Measurements from ENCODE around the gene GOLGA8N.

The GOLGA8N gene

GRCh38 chr15:32649342-32649741 lies 56.1 kb downstream of the GOLGA8N start:
- peak; percentile 77 for ATAC-seq
- no peak for TF ChIP-seq CSRNP3 (CRISPR knock-in tag; IDR thresholded peaks at IDR 0.05)
- TF ChIP-seq ESRRG (CRISPR knock-in tag; IDR thresholded peaks at IDR 0.05): no peak
- TF ChIP-seq BACH2 (CRISPR knock-in tag; IDR thresholded peaks at IDR 0.05; ENCODE audit: borderline replicate concordance): no peak
- TF ChIP-seq CREB5 (CRISPR knock-in tag; IDR thresholded peaks at IDR 0.05; ENCODE audit: low read depth): no peak
- TF ChIP-seq ZNF565 (CRISPR knock-in tag; conservative IDR thresholded peaks at IDR 0.05; ENCODE audit: low read depth): no peak
- no peak for TF ChIP-seq TSHZ2 (CRISPR knock-in tag; IDR thresholded peaks at IDR 0.05)
- TF ChIP-seq CSDC2 (CRISPR knock-in tag; IDR thresholded peaks at IDR 0.05): no peak
- TF ChIP-seq ARNTL (CRISPR knock-in tag; IDR thresholded peaks at IDR 0.05; ENCODE audit: borderline replicate concordance, low read depth): no peak
- TF ChIP-seq ZFP3 (CRISPR knock-in tag; IDR thresholded peaks at IDR 0.05): no peak
- TF ChIP-seq ZNF8 (CRISPR knock-in tag; IDR thresholded peaks at IDR 0.05): no peak
- no peak for TF ChIP-seq RARB (CRISPR knock-in tag; IDR thresholded peaks at IDR 0.05)
- TF ChIP-seq OSR1 (CRISPR knock-in tag; IDR thresholded peaks at IDR 0.05): no peak
- no peak for TF ChIP-seq POU6F1 (CRISPR knock-in tag; IDR thresholded peaks at IDR 0.05; ENCODE audit: borderline replicate concordance, low read depth)

GRCh38 chr15:32651229-32651837 lies 58.1 kb downstream of the GOLGA8N start:
- peak; percentile 95 for ATAC-seq
- TF ChIP-seq GLIS3 (CRISPR knock-in tag; IDR thresholded peaks at IDR 0.05): no peak

GRCh38 chr15:32652178-32652577 lies 58.9 kb downstream of the GOLGA8N start:
- TF ChIP-seq GLIS3 (CRISPR knock-in tag; IDR thresholded peaks at IDR 0.05) (no peak), ZNF8 (CRISPR knock-in tag; IDR thresholded peaks at IDR 0.05) (no peak)

GRCh38 chr15:32656091-32656490 lies 62.8 kb downstream of the GOLGA8N start:
- ATAC-seq: no peak

More at GRCh38 chr15:32652178-32652577, 58.9 kb downstream of the GOLGA8N start:
- ATAC-seq: no peak

More at GRCh38 chr15:32656091-32656490, 62.8 kb downstream of the GOLGA8N start:
- TF ChIP-seq ZNF70 (CRISPR knock-in tag; IDR thresholded peaks at IDR 0.05) (no peak), ZNF565 (CRISPR knock-in tag; conservative IDR thresholded peaks at IDR 0.05; ENCODE audit: low read depth) (no peak), ZNF8 (CRISPR knock-in tag; IDR thresholded peaks at IDR 0.05) (no peak), ISL1 (CRISPR knock-in tag; IDR thresholded peaks at IDR 0.05) (no peak), ZFP30 (CRISPR knock-in tag; IDR thresholded peaks at IDR 0.05) (no peak), SNAI2 (CRISPR knock-in tag; IDR thresholded peaks at IDR 0.05) (no peak), PATZ1 (CRISPR knock-in tag; IDR thresholded peaks at IDR 0.05; ENCODE audit: borderline replicate concordance) (no peak), ZC3H10 (CRISPR knock-in tag; IDR thresholded peaks at IDR 0.05) (no peak)
